Raji (cell line): ENCODE data around the gene ARPC1A.

Source experiments
- POLR2A ChIP-seq: IDR thresholded peaks from 2 replicates; pipeline ENCODE4 v1.6.1; 2011; ENCODE audit warnings: low read depth, low read length, control low read depth; ENCODE audit not compliant: insufficient read depth

ARPC1A gene

DNA sequence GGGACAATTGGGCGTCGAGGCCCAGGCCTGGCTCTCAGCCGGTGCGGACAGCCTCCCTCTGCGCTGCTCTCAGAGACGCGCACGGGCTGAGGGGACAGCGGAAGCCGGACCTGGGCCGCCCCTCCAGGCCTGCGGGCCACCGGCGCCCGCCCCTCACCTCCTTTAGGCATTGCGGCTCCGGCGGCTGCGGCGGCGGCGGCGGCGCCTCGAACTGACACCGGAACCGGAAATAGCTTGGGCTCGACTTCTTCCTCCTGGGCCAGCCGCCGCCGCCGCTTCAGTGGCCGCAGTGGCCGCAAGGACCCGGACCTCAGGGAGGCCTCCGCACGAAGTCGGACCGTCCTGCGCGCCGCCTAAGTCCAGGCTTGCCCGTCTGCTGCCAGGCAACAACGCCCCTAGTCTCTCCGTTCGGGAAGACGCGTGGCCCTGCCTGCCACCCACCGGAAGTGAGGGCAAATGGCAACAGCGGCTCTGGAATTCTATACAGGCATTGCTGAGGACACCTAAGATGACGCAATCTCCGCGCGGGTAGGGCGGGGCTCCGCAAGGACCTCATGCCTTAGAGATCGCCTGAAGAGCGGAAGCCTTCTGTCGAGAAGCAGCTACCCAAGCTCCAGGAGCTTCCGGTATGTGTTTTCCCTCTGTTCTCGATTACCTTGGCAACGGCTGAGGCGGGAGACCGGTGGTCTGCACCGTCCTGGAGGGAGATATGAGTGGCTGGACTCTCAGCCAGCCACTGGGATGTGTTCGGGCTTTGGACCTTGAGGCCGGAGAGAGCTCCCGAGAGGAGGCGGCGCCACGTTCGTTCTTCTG is 82.9 kb downstream of the ARPC1A start, which contains the start of the genes BUD31 and PDAP1:
BUD31 (plus strand) TSS at position 591 of the 813 bp plus-strand sequence. CDS start 2,124 bp downstream, outside the sequence.
PDAP1 (minus strand) TSS at position 219 of the 813 bp plus-strand sequence; CDS start at position 170, 49 bp downstream.
- TF ChIP-seq POLR2A: peak; percentile 95

DNA sequence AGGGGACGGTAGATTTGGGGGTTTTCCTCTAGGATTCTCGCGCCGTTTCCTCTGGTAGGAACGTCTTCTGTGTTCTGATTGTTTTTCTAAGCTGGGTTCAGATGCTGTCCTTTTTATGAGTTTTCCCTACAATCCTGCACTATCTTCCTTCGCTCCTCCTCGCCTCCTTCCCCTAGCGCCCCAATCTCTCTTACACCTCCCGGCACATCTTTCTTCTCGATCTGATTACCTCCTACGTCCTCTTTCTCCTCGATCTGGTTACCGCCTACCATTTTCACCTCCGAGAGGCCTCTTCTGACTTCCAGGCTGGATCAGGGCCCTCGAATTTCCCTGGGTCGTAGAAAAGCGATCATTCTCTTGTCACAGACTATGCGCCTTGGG is 83.5 kb downstream of the ARPC1A start:
- TF ChIP-seq POLR2A: no peak

- no peak for TF ChIP-seq POLR2A
Observed at GRCh38 chr7:99409806-99410205, 84.1 kb downstream of the ARPC1A start.

DNA sequence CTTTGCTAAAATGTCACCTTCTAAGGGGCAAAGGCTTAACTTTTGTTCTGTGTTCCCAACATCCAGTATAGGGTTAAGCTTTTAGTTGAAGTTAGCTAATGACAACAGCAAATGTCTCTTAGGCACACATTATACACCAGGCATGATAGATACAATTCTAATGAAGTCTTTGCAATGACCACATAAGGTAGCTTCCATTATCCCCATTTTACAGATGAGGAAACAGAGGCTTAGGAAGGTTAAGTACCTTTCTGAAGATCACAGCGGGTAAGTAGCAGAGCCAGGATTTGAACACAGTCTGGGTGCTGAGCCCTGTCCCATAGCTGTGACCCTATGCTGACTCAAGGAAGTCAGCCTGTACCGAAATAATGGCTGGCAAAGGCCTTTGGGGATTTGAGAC is 84.9 kb downstream of the ARPC1A start:
- TF ChIP-seq POLR2A: no peak
